IMR-90 (cell line): ENCODE results near the gene ELMO1. TPM values are rescaled to one million over a fixed set of nuclear protein-coding genes. Genes with fewer than 3 reads are reported as not detected.

Source experiments
- ATAC-seq: fragments of 200-7000 bp; cut with Tn5 transposase; 2 replicates; pipeline ENCODE4 v1.9.1; 2020; ENCODE audit warnings: low read depth, mild to moderate bottlenecking, moderate library complexity
- BruUV-seq: library from RNA; stranded (reverse); fragments of 400-500 nt; replicated peaks from 2 replicates; lab custom pipeline; 2021; lab: Mats Ljungman, UMichigan
- CTCF ChIA-PET: fragments of 300-600 bp; formaldehyde crosslinking; extraction: SDS; loops from one replicate; lab custom pipeline; 2021; ENCODE audit warnings: antibody characterized with exemption; lab: Yijun Ruan, JAX
- POLR2A ChIA-PET: fragments of 300-600 bp; sonication (Branson Sonifier 250); formaldehyde crosslinking; loops from one replicate; lab custom pipeline; 2022; ENCODE audit warnings: antibody characterized with exemption; ENCODE audit not compliant: unreplicated experiment; lab: Charles Lee
- DNase-seq: peaks from one replicate; pipeline ENCODE4 v3.0.0; 2013
- H2AFZ ChIP-seq: replicated peaks from 2 replicates; pipeline ENCODE3; 2013; ENCODE audit warnings: low read length, mild to moderate bottlenecking; ENCODE audit not compliant: poor library complexity
- H2AK5ac ChIP-seq: 2 replicates; pipeline ENCODE4 v1.6.1; 2013; ENCODE audit warnings: low read depth, low read length, inconsistent platforms
- H2AK9ac ChIP-seq: replicated peaks from 2 replicates; pipeline ENCODE3; 2013; ENCODE audit warnings: mild to moderate bottlenecking, low read depth, low read length, moderate library complexity; ENCODE audit not compliant: poor library complexity
- H2BK120ac ChIP-seq: 2 replicates; pipeline ENCODE4 v1.6.1; 2013; ENCODE audit warnings: low read depth, low read length, inconsistent platforms
- H2BK15ac ChIP-seq: 3 replicates; pipeline ENCODE4 v1.6.1; 2013; ENCODE audit warnings: low read depth, low read length, inconsistent platforms
- H2BK20ac ChIP-seq: 2 replicates; pipeline ENCODE4 v1.6.1; 2013; ENCODE audit warnings: low read depth, mild to moderate bottlenecking, inconsistent platforms, low read length, moderate library complexity
- H2BK5ac ChIP-seq: 2 replicates; pipeline ENCODE4 v1.6.1; 2013; ENCODE audit warnings: mild to moderate bottlenecking, low read depth, low read length, inconsistent platforms; ENCODE audit not compliant: poor library complexity, severe bottlenecking
- H3K14ac ChIP-seq: replicated peaks from 2 replicates; pipeline ENCODE4 v1.6.1; 2013; ENCODE audit warnings: low read depth, low read length, inconsistent platforms
- H3K18ac ChIP-seq: 2 replicates; pipeline ENCODE4 v1.6.1; 2013; ENCODE audit warnings: low read depth, low read length, control low read depth
- H3K23ac ChIP-seq: 2 replicates; pipeline ENCODE4 v1.6.1; 2013; ENCODE audit warnings: low read depth, low read length, inconsistent platforms
- H3K27ac ChIP-seq: 2 replicates; pipeline ENCODE4 v1.5.1; 2013; ENCODE audit warnings: mild to moderate bottlenecking, control low read depth, low read length; ENCODE audit not compliant: insufficient read depth
- H3K27me3 ChIP-seq: 2 replicates; pipeline ENCODE4 v1.6.1; 2013; ENCODE audit warnings: low read length; ENCODE audit not compliant: control insufficient read depth, insufficient read depth
- H3K36me3 ChIP-seq: 2 replicates; pipeline ENCODE4 v1.6.1; 2013; ENCODE audit warnings: low read length, mixed read lengths; ENCODE audit not compliant: control insufficient read depth, insufficient read depth
- H3K4ac ChIP-seq: 2 replicates; pipeline ENCODE4 v1.6.1; 2013; ENCODE audit warnings: low read depth, low read length, inconsistent platforms
- H3K4me1 ChIP-seq: 2 replicates; pipeline ENCODE4 v1.6.1; 2013; ENCODE audit warnings: low read length, mixed read lengths; ENCODE audit not compliant: control insufficient read depth, insufficient read depth
- H3K4me2 ChIP-seq: 2 replicates; pipeline ENCODE4 v1.6.1; 2013; ENCODE audit warnings: low read depth, mild to moderate bottlenecking, control low read depth, low read length, moderate library complexity
- H3K4me3 ChIP-seq: 2 replicates; pipeline ENCODE4 v1.5.1; 2013; ENCODE audit warnings: low read depth, mild to moderate bottlenecking, control low read depth, low read length, moderate library complexity; ENCODE audit not compliant: insufficient read depth
- H3K56ac ChIP-seq: 2 replicates; pipeline ENCODE4 v1.6.1; 2013; ENCODE audit warnings: low read length, inconsistent platforms; ENCODE audit not compliant: insufficient read depth; ENCODE audit errors: extremely low read depth
- H3K79me1 ChIP-seq, 2 experiments: 2 replicates each; pipeline ENCODE4 v1.6.1; 2013; ENCODE audit warnings: low read length in 2 of 2, inconsistent platforms in 1 of 2, low read depth in 1 of 2
- H3K9ac ChIP-seq: 2 replicates; pipeline ENCODE4 v1.6.1; 2013; ENCODE audit warnings: low read depth, low read length, control low read depth
- H3K9me1 ChIP-seq: 2 replicates; pipeline ENCODE4 v1.6.1; 2013; ENCODE audit warnings: low read length, inconsistent platforms; ENCODE audit not compliant: insufficient read depth
- H3K9me3 ChIP-seq: 2 replicates; pipeline ENCODE4 v1.6.1; 2013; ENCODE audit warnings: low read length; ENCODE audit not compliant: control insufficient read depth, insufficient read depth
- H4K20me1 ChIP-seq: 2 replicates; pipeline ENCODE4 v1.6.1; 2013; ENCODE audit warnings: low read length, inconsistent platforms; ENCODE audit not compliant: insufficient read depth
- H4K5ac ChIP-seq: 2 replicates; pipeline ENCODE4 v1.6.1; 2013; ENCODE audit warnings: mild to moderate bottlenecking, low read depth, low read length, control low read depth
- H4K8ac ChIP-seq, 2 experiments: 2 replicates each; pipeline ENCODE4 v1.6.1; 2013; ENCODE audit warnings: low read depth in 2 of 2, low read length in 2 of 2, control low read depth in 1 of 2, inconsistent platforms in 1 of 2
- H4K91ac ChIP-seq: 2 replicates; pipeline ENCODE4 v1.6.1; 2013; ENCODE audit warnings: low read depth, low read length, inconsistent platforms; ENCODE audit not compliant: insufficient read depth
- BHLHE40 ChIP-seq: fragments of 150-350 bp; IDR thresholded peaks from 2 replicates; pipeline ENCODE4 v1.6.1; 2016; ENCODE audit warnings: mild to moderate bottlenecking, low read depth, low read length
- CEBPB ChIP-seq: IDR thresholded peaks from 2 replicates; pipeline ENCODE4 v1.6.1; 2012; ENCODE audit warnings: low read depth, low read length, improper control_type of control experiment
- CHD1 ChIP-seq: IDR thresholded peaks from 2 replicates; pipeline ENCODE4 v1.6.1; 2012; ENCODE audit warnings: low read depth, low read length, improper control_type of control experiment
- FOS ChIP-seq: fragments of 150-350 bp; IDR thresholded peaks from 2 replicates; pipeline ENCODE4 v1.6.1; 2016; ENCODE audit warnings: low read depth, low read length
- MAFK ChIP-seq: IDR thresholded peaks from 2 replicates; pipeline ENCODE4 v1.6.1; 2012; ENCODE audit warnings: low read depth, low read length, improper control_type of control experiment
- MAZ ChIP-seq: IDR thresholded peaks from 2 replicates; pipeline ENCODE4 v1.6.1; 2012; ENCODE audit warnings: low read depth, mild to moderate bottlenecking, low read length, improper control_type of control experiment, moderate library complexity, borderline replicate concordance
- MXI1 ChIP-seq: IDR thresholded peaks from 2 replicates; pipeline ENCODE4 v1.6.1; 2012; ENCODE audit warnings: low read depth, mild to moderate bottlenecking, low read length, moderate library complexity, borderline replicate concordance
- NFE2L2 ChIP-seq: fragments of 150-350 bp; IDR thresholded peaks from 2 replicates; pipeline ENCODE4 v1.6.1; 2016; ENCODE audit warnings: low read depth, mild to moderate bottlenecking, low read length
- POLR2A ChIP-seq: IDR thresholded peaks from 2 replicates; pipeline ENCODE4 v1.6.1; 2012; ENCODE audit warnings: mild to moderate bottlenecking, low read depth, low read length
- RAD21 ChIP-seq: IDR thresholded peaks from 2 replicates; pipeline ENCODE4 v1.6.1; 2012; ENCODE audit warnings: low read length, improper control_type of control experiment
- RCOR1 ChIP-seq: IDR thresholded peaks from 2 replicates; pipeline ENCODE4 v1.6.1; 2012; ENCODE audit warnings: mild to moderate bottlenecking, low read length, improper control_type of control experiment; ENCODE audit not compliant: insufficient replicate concordance
- RFX5 ChIP-seq: IDR thresholded peaks from 2 replicates; pipeline ENCODE4 v1.8.0; 2012; ENCODE audit warnings: low read depth, mild to moderate bottlenecking, low read length, moderate library complexity
- SMC3 ChIP-seq: fragments of 150-350 bp; IDR thresholded peaks from 2 replicates; pipeline ENCODE4 v1.6.1; 2016; ENCODE audit warnings: low read depth, mild to moderate bottlenecking, antibody characterized with exemption, low read length, moderate library complexity
- WGBS, 2 experiments: methylation state at CpG; one replicate each; pipeline versions ENCODE4 v1.1.5 to v1.1.7; 2013; ENCODE audit warnings: missing lambda C conversion rate in 2 of 2; ENCODE audit not compliant: insufficient read length in 1 of 2; ENCODE audit errors: extremely low coverage in 2 of 2; 5-methylcytosine and 5-hydroxymethylcytosine counted together
- dilution Hi-C: fragments of 300-500 bp; cut with HindIII; formaldehyde crosslinking; loops from one replicate; pipeline ENCODE4 v1.14.3; 2018; ENCODE audit warnings: low sequenced_read_pairs; ENCODE audit not compliant: unreplicated experiment
- in situ Hi-C: fragments of 300-500 bp; cut with MboI; formaldehyde crosslinking; loops from 3 replicates; pipeline ENCODE4 v1.14.3; 2019; ENCODE audit warnings: low sequenced_read_pairs, inconsistent platforms, mixed read lengths
- intact Hi-C: fragments of 100-400 bp; cut with micrococcal nuclease; formaldehyde crosslinking; loops from 2 replicates; pipeline ENCODE4 v1.10.0; 2022
- polyA plus RNA-seq, 3 experiments: library from polyadenylated mRNA; depleted of rRNA; stranded (reverse); fragments of >200 nt; gene quantifications; 2 replicates each; pipeline ENCODE4 v1.2.3, GENCODE V29; 2012; ENCODE audit warnings: low replicate concordance in 1 of 3
- total RNA-seq: library from RNA; depleted of rRNA; stranded (reverse); fragments of >200 nt; gene quantifications from 2 replicates; pipeline ENCODE4 v1.2.3, GENCODE V29; 2012
- TF ChIP-seq, protein P1 (sequence below): fragments of 150-350 bp; IDR thresholded peaks from 2 replicates; pipeline ENCODE4 v1.6.1; 2016; ENCODE audit warnings: low read depth, mild to moderate bottlenecking, low read length, moderate library complexity, borderline replicate concordance
- TF ChIP-seq, protein P2 (sequence below): fragments of 150-350 bp; IDR thresholded peaks from 2 replicates; pipeline ENCODE4 v1.6.1; 2017; ENCODE audit warnings: mild to moderate bottlenecking, antibody characterized with exemption, low read length, low read depth
- TF ChIP-seq, protein P3 (sequence below): conservative IDR thresholded peaks from 2 replicates; pipeline ENCODE4 v1.5.1; 2012; ENCODE audit warnings: mild to moderate bottlenecking, low read depth, low read length, improper control_type of control experiment

The ELMO1 gene
- total and polyA plus RNA-seq, 2 of the 4 experiments (the other 2 are of a cell fraction): 0.03 TPM; not detected in 1

DNA sequence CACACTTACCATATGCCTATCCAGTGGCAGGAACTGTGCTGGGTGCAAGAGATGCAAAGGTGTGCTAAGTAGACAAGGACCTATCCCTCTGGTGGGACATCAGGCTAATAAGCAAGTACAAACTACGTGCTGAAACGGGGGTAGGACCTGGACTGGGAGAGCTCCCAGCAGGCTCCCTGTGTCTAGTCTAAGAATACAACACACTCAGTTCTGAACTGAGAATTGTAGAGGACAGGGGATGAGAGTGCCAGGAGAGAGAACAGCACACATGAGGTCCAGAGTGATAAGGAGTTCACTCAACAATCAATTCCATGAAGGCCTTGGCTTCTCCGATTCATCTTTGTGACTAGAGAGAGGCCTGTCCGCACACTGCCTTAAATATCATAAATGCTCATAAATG is 253.7 kb downstream of the ELMO1 start:
- in situ Hi-C loops (loop anchor here (10.0 to 25.0 kb wide), 2 partner anchors 508 to 710 kb away; no protein-coding TSS in a partner anchor), intact Hi-C loops (loop anchor here (5.0 kb wide), 1 partner anchor 168 kb away; no protein-coding TSS in a partner anchor), dilution Hi-C loops (no loop called here)
- no peak overlapping the region for H3K27ac ChIP-seq
- H3K4ac ChIP-seq: no peak overlapping the region
- H2BK20ac ChIP-seq: no peak overlapping the region
- no peak overlapping the region for H3K4me2 ChIP-seq
- no peak overlapping the region for H2AFZ ChIP-seq
- H4K5ac ChIP-seq: no peak overlapping the region
- no peak overlapping the region for H2AK9ac ChIP-seq
- WGBS, 2 experiments: 80% methylated on average over 1 of the region's 4 CpGs; no CpG with 5 or more reads in 1 of the 2 experiments
- no peak overlapping the region for H3K9ac ChIP-seq
- H2BK15ac ChIP-seq: no peak overlapping the region
- H2AK5ac ChIP-seq: no peak overlapping the region
- no peak for ATAC-seq
- no peak overlapping the region for H2BK5ac ChIP-seq
- POLR2A ChIA-PET: no interaction called here
- no peak overlapping the region for H3K4me3 ChIP-seq
- H3K14ac ChIP-seq: no peak overlapping the region
- no peaks in the 10 kb centered on the region for H3K9me1 ChIP-seq
- no peak overlapping the region for H4K8ac ChIP-seq
- H3K27me3 ChIP-seq: no peaks in the 10 kb centered on the region
- no peak overlapping the region for H3K56ac ChIP-seq
- TF ChIP-seq BHLHE40 (no peak), SMC3 (no peak), RFX5 (no peak), FOS (no peak), RAD21 (no peak), CEBPB (no peak), MXI1 (no peak), MAFK (no peak), RCOR1 (no peak), NFE2L2 (no peak), CHD1 (no peak), MAZ (no peak), POLR2A (no peak)
- TF ChIP-seq, protein P1, sequence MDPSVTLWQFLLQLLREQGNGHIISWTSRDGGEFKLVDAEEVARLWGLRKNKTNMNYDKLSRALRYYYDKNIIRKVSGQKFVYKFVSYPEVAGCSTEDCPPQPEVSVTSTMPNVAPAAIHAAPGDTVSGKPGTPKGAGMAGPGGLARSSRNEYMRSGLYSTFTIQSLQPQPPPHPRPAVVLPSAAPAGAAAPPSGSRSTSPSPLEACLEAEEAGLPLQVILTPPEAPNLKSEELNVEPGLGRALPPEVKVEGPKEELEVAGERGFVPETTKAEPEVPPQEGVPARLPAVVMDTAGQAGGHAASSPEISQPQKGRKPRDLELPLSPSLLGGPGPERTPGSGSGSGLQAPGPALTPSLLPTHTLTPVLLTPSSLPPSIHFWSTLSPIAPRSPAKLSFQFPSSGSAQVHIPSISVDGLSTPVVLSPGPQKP: no peak
- TF ChIP-seq, protein P2, sequence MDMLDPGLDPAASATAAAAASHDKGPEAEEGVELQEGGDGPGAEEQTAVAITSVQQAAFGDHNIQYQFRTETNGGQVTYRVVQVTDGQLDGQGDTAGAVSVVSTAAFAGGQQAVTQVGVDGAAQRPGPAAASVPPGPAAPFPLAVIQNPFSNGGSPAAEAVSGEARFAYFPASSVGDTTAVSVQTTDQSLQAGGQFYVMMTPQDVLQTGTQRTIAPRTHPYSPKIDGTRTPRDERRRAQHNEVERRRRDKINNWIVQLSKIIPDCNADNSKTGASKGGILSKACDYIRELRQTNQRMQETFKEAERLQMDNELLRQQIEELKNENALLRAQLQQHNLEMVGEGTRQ: no peak
- TF ChIP-seq, protein P3, sequence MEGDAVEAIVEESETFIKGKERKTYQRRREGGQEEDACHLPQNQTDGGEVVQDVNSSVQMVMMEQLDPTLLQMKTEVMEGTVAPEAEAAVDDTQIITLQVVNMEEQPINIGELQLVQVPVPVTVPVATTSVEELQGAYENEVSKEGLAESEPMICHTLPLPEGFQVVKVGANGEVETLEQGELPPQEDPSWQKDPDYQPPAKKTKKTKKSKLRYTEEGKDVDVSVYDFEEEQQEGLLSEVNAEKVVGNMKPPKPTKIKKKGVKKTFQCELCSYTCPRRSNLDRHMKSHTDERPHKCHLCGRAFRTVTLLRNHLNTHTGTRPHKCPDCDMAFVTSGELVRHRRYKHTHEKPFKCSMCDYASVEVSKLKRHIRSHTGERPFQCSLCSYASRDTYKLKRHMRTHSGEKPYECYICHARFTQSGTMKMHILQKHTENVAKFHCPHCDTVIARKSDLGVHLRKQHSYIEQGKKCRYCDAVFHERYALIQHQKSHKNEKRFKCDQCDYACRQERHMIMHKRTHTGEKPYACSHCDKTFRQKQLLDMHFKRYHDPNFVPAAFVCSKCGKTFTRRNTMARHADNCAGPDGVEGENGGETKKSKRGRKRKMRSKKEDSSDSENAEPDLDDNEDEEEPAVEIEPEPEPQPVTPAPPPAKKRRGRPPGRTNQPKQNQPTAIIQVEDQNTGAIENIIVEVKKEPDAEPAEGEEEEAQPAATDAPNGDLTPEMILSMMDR: no peak
- no peaks in the 10 kb centered on the region for H4K20me1 ChIP-seq
- no peaks in the 10 kb centered on the region for H3K79me1 ChIP-seq
- H3K4me1 ChIP-seq: no peaks in the 10 kb centered on the region
- CTCF ChIA-PET: interaction anchor here (0.6 to 1.7 kb wide), 3 partner anchors 10 to 16 kb away, joined by 3 to 6 read pairs (median 3); no protein-coding TSS in a partner anchor
- no peaks in the 10 kb centered on the region for H3K36me3 ChIP-seq
- no peak overlapping the region for H2BK120ac ChIP-seq
- no peaks in the 10 kb centered on the region for H3K9me3 ChIP-seq
- no peak overlapping the region for H3K18ac ChIP-seq
- no peak overlapping the region for H3K23ac ChIP-seq
- no TSS peak for BruUV-seq
- no peak overlapping the region for H4K91ac ChIP-seq
- DNase-seq: no peak
